Measurements from ENCODE around the gene OTULIN. TPM values are rescaled to one million over a fixed set of nuclear protein-coding genes. Genes with fewer than 3 reads are reported as not detected.

The OTULIN gene
- total and polyA plus RNA-seq, 3 experiments from 2014 or later: 28.1 to 87.6 (median 86.2) TPM

DNA sequence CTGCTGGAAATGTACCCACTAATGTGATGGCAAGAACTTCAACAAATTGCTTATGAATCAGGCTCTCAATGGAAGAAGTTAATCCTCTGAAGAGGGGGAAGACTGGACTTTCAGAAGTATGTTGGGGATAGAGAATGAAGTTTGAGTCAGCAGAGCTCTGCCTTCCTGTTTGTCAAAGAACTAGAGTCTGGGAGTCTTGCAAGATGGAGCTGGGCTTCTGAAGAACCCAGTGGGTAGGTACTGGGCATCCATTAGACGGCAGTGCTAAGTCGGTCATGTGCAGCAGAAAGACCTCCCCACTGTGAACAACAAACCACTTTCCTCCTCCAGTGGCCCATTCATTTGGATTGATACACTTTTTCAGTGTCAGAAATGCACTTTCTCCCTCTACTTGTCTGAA, 34.6 kb downstream of the OTULIN start:
- Mint-ChIP-seq H3K4me1 (peaks cover 47 to 82% (median 67%) of the 10 kb centered on the region in 3 donors), H3K9me3 (no peaks in the 10 kb centered on the region), H3K36me3 (peaks cover 3 to 90% (median 24%) of the 10 kb centered on the region in 3 donors), H3K27me3 (no peaks in the 10 kb centered on the region), H3K27ac (peak overlapping the region in 7 of 8 donors; percentile 16 to 70 (median 44)), H3K4me3 (no peak overlapping the region)
- Histone ChIP-seq H3K9me3 (ENCODE audit: low read length) (no peaks in the 10 kb centered on the region), H3K36me3 (ENCODE audit: insufficient read depth, low read length) (peaks cover 13% of the 10 kb centered on the region), H3K27me3 (ENCODE audit: insufficient read depth, low read length, poor library complexity, severe bottlenecking) (no peaks in the 10 kb centered on the region), H3K4me3 (ENCODE audit: low read length) (no peak overlapping the region), H3K4me1 (ENCODE audit: insufficient read depth, low read length) (peaks cover 36% of the 10 kb centered on the region), H3K27ac (ENCODE audit: low read depth, low read length) (no peak overlapping the region)
- ChIA-PET POLR2A (interaction anchor here (0.8 kb wide), 1 partner anchor 12 kb away, joined by 3 read pairs; no protein-coding TSS in a partner anchor), CTCF (interaction anchor here (1.3 to 1.4 kb wide), 3 partner anchors 9 to 16 kb away, joined by 3 to 4 read pairs (median 4); no protein-coding TSS in a partner anchor)
- no peak for DNase-seq

GRCh38 chr5:14699807-14700400, 35.4 kb downstream of the OTULIN start:
- Mint-ChIP-seq H3K27me3 (no peaks in the 10 kb centered on the region), H3K4me1 (peaks cover 54 to 87% (median 70%) of the 10 kb centered on the region in 3 donors), H3K4me3 (no peak overlapping the region), H3K9me3 (no peaks in the 10 kb centered on the region), H3K27ac (peak overlapping the region; percentile 16 to 70 (median 53)), H3K36me3 (peaks cover 3 to 89% (median 26%) of the 10 kb centered on the region in 3 donors)
- POLR2A ChIA-PET: interaction anchor here (0.8 kb wide), 1 partner anchor 11 kb away, joined by 3 read pairs; no protein-coding TSS in a partner anchor
- Histone ChIP-seq H3K36me3 (ENCODE audit: insufficient read depth, low read length) (peaks cover 13% of the 10 kb centered on the region), H3K27ac (ENCODE audit: low read depth, low read length) (no peak overlapping the region), H3K4me3 (ENCODE audit: low read length) (no peak overlapping the region), H3K4me1 (ENCODE audit: insufficient read depth, low read length) (peaks cover 43% of the 10 kb centered on the region), H3K9me3 (ENCODE audit: low read length) (no peaks in the 10 kb centered on the region), H3K27me3 (ENCODE audit: insufficient read depth, low read length, poor library complexity, severe bottlenecking) (no peaks in the 10 kb centered on the region)
- no peak for DNase-seq
- CTCF ChIA-PET: interaction anchor here (1.3 kb wide), 1 partner anchor 14 kb away, joined by 4 read pairs; no protein-coding TSS in a partner anchor

DNA sequence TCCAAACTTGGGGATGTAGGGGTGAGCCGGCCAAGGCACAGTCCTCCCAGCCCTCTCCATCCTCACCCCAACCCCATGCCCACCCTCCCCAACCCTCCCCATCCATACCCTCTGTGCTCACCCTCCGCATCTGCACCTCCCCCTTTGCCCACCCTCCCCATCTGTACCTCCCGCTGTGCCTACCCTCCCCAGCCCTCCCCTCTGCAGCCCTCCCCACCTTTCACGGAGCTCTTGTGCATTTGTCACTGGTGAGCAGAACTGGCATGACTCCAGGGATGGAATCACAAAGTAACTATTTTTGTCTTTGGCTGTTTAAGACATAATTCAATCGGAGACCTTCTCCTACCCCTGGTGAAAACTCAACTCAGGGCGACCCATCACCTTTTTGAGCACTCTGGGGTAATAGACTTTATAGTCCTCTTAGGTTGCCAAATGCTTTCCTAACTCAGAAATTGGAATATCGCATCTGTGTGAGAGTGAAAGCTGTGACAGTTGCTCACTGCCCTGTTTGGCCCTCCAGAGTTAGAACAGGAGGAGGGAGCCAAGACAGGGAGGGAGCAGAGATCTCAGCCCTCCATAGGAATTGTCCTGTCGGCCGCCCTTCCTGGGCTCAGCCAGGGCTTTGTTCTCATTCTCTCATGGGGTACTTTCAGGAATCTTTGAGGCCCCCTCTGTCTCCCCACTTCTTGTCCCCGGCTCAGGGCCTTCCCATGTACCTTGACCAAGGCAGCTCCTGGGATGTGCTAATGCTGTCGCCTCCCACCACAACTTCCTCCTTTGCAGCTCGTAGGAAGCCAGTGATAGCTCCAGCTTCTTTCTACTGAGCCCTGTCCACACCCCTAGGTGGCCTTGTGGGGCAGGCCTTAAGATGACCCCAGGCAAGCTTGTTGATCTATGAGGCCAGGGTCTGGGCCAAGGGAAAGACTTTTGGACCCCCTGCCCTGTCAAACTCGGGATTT, 36.2 kb downstream of the OTULIN start:
- Histone ChIP-seq H3K27ac (ENCODE audit: low read depth, low read length) (no peak overlapping the region), H3K4me1 (ENCODE audit: insufficient read depth, low read length) (peaks cover 52% of the 10 kb centered on the region), H3K4me3 (ENCODE audit: low read length) (no peak overlapping the region), H3K9me3 (ENCODE audit: low read length) (no peaks in the 10 kb centered on the region), H3K36me3 (ENCODE audit: insufficient read depth, low read length) (peaks cover 13% of the 10 kb centered on the region), H3K27me3 (ENCODE audit: insufficient read depth, low read length, poor library complexity, severe bottlenecking) (no peaks in the 10 kb centered on the region)
- DNase-seq: no peak
- Mint-ChIP-seq H3K36me3 (peaks cover 3 to 87% (median 26%) of the 10 kb centered on the region in 3 donors), H3K4me1 (peaks cover 61 to 87% (median 77%) of the 10 kb centered on the region in 3 donors), H3K9me3 (no peaks in the 10 kb centered on the region), H3K4me3 (peak overlapping the region in 1 of 7 donors; percentile 31), H3K27me3 (no peaks in the 10 kb centered on the region), H3K27ac (peak overlapping the region; percentile 78 to 92 (median 88))
- ChIA-PET POLR2A (no interaction called here), CTCF (interaction anchor here (1.3 kb wide), 1 partner anchor 15 kb away, joined by 4 read pairs; no protein-coding TSS in a partner anchor)

GRCh38 chr5:14701556-14701955, 37.0 kb downstream of the OTULIN start:
- H3K4me3 Mint-ChIP-seq: peak overlapping the region in 1 of 7 donors; percentile 64

DNA sequence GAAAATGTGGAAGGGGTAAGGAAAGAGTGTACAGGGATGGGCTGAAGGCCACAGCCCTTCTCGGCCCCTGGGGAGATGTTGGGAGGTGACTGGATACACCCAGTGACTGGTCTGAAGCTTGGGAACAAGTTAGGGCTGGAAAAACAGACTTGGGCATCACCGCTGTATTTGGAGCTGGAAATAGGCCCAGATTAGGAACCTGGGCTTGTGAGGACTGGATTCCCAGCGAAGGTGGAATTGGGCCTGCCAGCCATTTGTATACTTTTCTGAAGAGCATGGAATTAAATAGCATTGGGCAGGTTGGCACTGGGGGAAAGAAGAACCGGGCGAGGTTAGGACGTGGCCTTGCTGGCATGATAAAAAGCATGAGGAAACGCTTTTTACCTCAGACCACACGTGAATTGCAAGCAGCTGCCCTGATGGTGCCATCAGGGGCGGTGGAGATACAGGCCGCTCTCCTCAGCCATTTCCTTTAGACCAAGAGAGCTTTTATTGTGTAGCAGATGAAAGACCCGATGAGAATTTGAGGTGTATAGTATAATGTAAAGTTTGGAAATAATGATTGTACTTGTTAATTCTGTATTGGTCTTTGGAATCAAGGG, 37.8 kb downstream of the OTULIN start:
- Mint-ChIP-seq H3K36me3 (peaks cover 0 to 82% (median 19%) of the 10 kb centered on the region in 3 donors), H3K27me3 (no peaks in the 10 kb centered on the region), H3K4me3 (peak overlapping the region in 2 of 7 donors; percentile 38 to 44), H3K4me1 (peaks cover 72 to 89% (median 81%) of the 10 kb centered on the region in 3 donors), H3K9me3 (no peaks in the 10 kb centered on the region), H3K27ac (peak overlapping the region; percentile 78 to 92 (median 88))
- no peaks in the 10 kb centered on the region for H3K9me3 ChIP-seq (ENCODE audit: low read length)
- ChIA-PET CTCF (interaction anchor here (1.0 to 1.6 kb wide), 6 partner anchors 12 to 301 kb away, joined by 3 to 5 read pairs (median 4); no protein-coding TSS in a partner anchor), POLR2A (interaction anchor here (1.1 kb wide), 1 partner anchor 17 kb away, joined by 3 read pairs; no protein-coding TSS in a partner anchor)
- no peak overlapping the region for H3K27ac ChIP-seq (ENCODE audit: low read depth, low read length)
- no peak for DNase-seq
- H3K27me3 ChIP-seq (ENCODE audit: insufficient read depth, low read length, poor library complexity, severe bottlenecking): no peaks in the 10 kb centered on the region
- peaks cover 68% of the 10 kb centered on the region for H3K4me1 ChIP-seq (ENCODE audit: insufficient read depth, low read length)
- H3K4me3 ChIP-seq (ENCODE audit: low read length): no peak overlapping the region
- peaks cover 5% of the 10 kb centered on the region for H3K36me3 ChIP-seq (ENCODE audit: insufficient read depth, low read length)

More at GRCh38 chr5:14701556-14701955, 37.0 kb downstream of the OTULIN start:
- DNase-seq: no peak
- H3K27me3 ChIP-seq (ENCODE audit: insufficient read depth, low read length, poor library complexity, severe bottlenecking): no peaks in the 10 kb centered on the region
- H3K27ac ChIP-seq (ENCODE audit: low read depth, low read length): no peak overlapping the region
- ChIA-PET CTCF (interaction anchor here (1.0 kb wide), 1 partner anchor 301 kb away, joined by 5 read pairs; no protein-coding TSS in a partner anchor), POLR2A (no interaction called here)
- H3K9me3 Mint-ChIP-seq: no peaks in the 10 kb centered on the region
- peaks cover 0 to 84% (median 22%) of the 10 kb centered on the region in 3 donors for H3K36me3 Mint-ChIP-seq
- peaks cover 64 to 87% (median 77%) of the 10 kb centered on the region in 3 donors for H3K4me1 Mint-ChIP-seq
- H3K4me1 ChIP-seq (ENCODE audit: insufficient read depth, low read length): peaks cover 60% of the 10 kb centered on the region
- no peak overlapping the region for H3K4me3 ChIP-seq (ENCODE audit: low read length)
- H3K36me3 ChIP-seq (ENCODE audit: insufficient read depth, low read length): peaks cover 7% of the 10 kb centered on the region
- no peaks in the 10 kb centered on the region for H3K9me3 ChIP-seq (ENCODE audit: low read length)
- peak overlapping the region; percentile 78 to 92 (median 89) for H3K27ac Mint-ChIP-seq
- no peaks in the 10 kb centered on the region for H3K27me3 Mint-ChIP-seq

GRCh38 chr5:14705556-14705955, 41.0 kb downstream of the OTULIN start:
- Histone ChIP-seq H3K4me3 (ENCODE audit: low read length) (no peak overlapping the region), H3K4me1 (ENCODE audit: insufficient read depth, low read length) (peaks cover 90% of the 10 kb centered on the region), H3K27me3 (ENCODE audit: insufficient read depth, low read length, poor library complexity, severe bottlenecking) (no peaks in the 10 kb centered on the region), H3K36me3 (ENCODE audit: insufficient read depth, low read length) (peaks cover 12% of the 10 kb centered on the region), H3K9me3 (ENCODE audit: low read length) (no peaks in the 10 kb centered on the region), H3K27ac (ENCODE audit: low read depth, low read length) (no peak overlapping the region)
- ChIA-PET POLR2A (no interaction called here), CTCF (interaction anchor here (1.4 to 4.9 kb wide), 4 partner anchors 20 to 57 kb away, joined by 3 to 33 read pairs (median 18); no protein-coding TSS in a partner anchor)
- Mint-ChIP-seq H3K27ac (peak overlapping the region; percentile 92 to 100 (median 98)), H3K4me1 (peaks cover 82 to 94% (median 91%) of the 10 kb centered on the region in 3 donors), H3K4me3 (peak overlapping the region in 5 of 7 donors; percentile 14 to 78 (median 65)), H3K9me3 (no peaks in the 10 kb centered on the region), H3K27me3 (no peaks in the 10 kb centered on the region), H3K36me3 (peaks cover 0 to 81% (median 12%) of the 10 kb centered on the region in 3 donors)
- no peak for DNase-seq

DNA sequence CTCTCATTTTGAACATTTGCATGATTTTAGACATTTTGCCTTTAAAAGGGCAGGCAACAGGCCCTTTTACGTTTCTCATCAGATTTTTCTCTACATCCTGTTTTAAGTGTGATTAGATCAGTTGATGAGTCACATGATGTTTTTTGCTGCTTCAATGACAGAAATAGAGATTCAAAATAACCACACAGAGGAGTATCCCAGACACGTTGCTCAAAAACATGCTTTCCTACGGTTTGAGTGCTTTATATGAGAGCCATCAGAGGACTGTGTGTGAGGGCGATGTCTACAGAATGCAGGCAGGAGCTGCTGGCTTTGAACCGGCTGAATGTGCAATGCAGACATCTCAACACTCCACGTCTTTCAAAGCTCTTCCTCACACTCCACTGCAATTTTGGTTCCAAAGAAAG, 42.1 kb downstream of the OTULIN start:
- peak overlapping the region in 6 of 7 donors; percentile 65 to 84 (median 79) for H3K4me3 Mint-ChIP-seq
- Histone ChIP-seq H3K4me1 (ENCODE audit: insufficient read depth, low read length) (peaks cover 80% of the 10 kb centered on the region), H3K9me3 (ENCODE audit: low read length) (no peaks in the 10 kb centered on the region), H3K27me3 (ENCODE audit: insufficient read depth, low read length, poor library complexity, severe bottlenecking) (no peaks in the 10 kb centered on the region), H3K36me3 (ENCODE audit: insufficient read depth, low read length) (peaks cover 19% of the 10 kb centered on the region), H3K4me3 (ENCODE audit: low read length) (peak overlapping the region; percentile 10), H3K27ac (ENCODE audit: low read depth, low read length) (peak overlapping the region; percentile 36)
- DNase-seq: peak in 3 of 5 donors; percentile 10 to 83 (median 65)
- peaks cover 75 to 88% (median 84%) of the 10 kb centered on the region in 3 donors for H3K4me1 Mint-ChIP-seq
- no peaks in the 10 kb centered on the region for H3K9me3 Mint-ChIP-seq
- peak overlapping the region; percentile 92 to 100 (median 98) for H3K27ac Mint-ChIP-seq
- no peaks in the 10 kb centered on the region for H3K27me3 Mint-ChIP-seq
- ChIA-PET CTCF (interaction anchor here (0.7 to 4.9 kb wide), 8 partner anchors 14 to 297 kb away, joined by 3 to 33 read pairs (median 6); no protein-coding TSS in a partner anchor), POLR2A (interaction anchor here (0.5 kb wide), 1 partner anchor 14 kb away, joined by 7 read pairs; no protein-coding TSS in a partner anchor)
- peaks cover 0 to 82% (median 15%) of the 10 kb centered on the region in 3 donors for H3K36me3 Mint-ChIP-seq

All from CD8-positive, alpha-beta memory T cell (primary cell).